GM03348 (cell line): ENCODE results near the gene WNT5A.
A peak's percentile ranks its signal among the peaks of the same experiment; 100 is the strongest.

Source experiments
- DNase-seq: peaks from one replicate; pipeline ENCODE4 v3.0.0; 2012; ENCODE audit warnings: low spot score

Gene WNT5A

DNA sequence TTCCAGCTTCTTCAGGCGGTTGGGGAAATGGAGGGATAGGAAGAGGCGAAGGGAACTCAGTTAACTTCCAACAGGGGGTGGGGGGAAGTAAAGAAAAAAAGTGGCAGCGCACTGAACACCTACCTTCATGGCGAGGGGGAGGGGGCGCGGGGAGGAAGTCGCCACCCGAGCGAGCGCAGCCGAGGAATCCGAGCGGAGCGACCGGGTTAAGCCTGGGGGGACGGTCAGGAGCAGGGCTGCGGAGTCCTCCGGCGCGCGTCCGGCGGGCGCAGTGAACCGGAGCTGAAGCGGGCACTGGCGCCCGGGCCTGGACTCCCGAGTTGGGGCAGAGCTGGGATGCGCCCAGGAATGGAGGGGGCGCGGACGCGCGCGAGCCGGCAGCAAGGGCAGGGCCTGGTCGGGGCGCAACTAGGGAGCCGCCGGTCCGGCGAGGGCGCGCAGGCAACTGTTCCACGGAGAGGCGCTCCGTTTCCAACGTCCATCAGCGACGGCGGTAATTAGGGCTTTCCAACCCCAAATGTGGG lies at the start of gene WNT5A:
WNT5A (minus strand) TSS at position 450 of the 524 bp plus-strand sequence; CDS start at position 129, 321 bp downstream.
- DNase-seq: peak; percentile 66

DNA sequence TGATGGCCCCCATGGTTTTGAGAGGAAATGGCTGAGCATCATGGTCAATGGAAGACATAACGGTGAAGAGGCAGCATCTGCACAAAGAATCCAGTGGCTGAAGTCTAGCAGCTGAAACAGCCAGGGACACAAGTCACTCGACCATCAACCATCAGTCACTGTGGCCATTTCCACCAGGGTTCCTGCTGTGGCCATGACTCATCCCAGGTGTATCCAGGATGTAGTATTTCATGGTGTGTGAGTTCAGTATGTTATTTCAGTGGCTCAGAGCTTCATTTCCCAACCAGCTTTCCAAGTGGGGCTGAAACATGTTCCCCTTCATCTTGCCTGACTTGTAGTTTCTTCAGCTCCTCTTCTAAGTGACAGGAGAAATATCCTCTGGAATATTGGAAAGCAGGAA lies 47.8 kb upstream of the WNT5A start:
- DNase-seq: no peak

DNA sequence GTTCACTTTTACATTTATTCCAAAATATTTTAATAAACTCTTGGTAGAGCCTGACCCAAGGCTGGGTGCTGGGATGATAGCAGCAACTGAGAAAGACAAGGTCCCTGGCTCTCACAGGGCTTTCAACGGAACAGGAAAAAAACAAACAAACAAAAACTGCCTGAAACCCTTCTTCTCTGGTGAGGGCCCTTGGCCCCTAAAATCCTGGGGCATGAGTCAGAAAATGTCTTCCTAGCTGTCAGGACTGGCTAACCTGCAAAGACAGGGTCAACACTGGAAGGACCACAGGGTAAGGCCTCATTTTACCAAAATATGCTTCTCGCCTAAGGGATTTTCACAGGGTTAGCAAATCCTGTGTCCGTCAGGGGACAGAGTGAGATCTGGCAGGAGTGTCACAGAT lies 45.7 kb upstream of the WNT5A start:
- DNase-seq: no peak

DNA sequence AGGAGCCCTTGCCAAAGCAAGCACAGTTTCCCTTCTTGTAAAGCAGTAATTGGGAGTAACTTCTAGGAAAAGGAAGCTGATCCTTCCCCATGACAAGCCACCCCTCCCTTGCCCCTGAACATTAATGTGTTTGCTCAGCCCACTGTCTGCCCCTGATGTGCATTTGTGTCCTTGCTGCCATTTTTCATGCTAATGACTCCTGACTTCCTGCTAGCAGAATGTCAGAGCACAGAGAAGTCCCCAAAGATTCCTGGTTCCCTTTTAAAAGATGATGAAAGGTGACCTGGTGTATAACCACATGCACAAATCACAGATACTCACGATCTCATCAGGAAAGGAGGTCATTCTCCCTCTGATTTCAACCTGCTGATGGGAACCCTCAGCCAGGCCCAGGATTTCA lies 44.2 kb upstream of the WNT5A start:
- DNase-seq: no peak

DNA sequence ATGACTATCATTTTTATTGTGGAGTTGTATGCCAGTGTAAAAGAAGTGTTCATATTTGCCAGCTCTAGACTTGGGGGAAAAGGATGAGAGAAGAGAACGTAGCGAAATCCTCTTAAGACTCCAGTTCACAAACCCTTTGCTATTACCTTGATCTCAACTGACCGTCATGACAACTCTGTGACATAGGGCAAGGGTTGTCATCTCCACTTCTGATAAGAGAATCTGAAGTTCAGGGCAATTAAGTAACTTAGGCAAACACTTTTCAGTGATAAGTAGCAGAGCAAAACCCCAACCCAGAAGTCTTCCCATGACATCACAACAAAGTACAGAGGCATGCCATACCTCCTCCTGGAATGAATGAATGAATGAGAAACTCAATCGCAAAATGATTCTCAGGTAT lies 40.3 kb upstream of the WNT5A start:
- no peak for DNase-seq

DNA sequence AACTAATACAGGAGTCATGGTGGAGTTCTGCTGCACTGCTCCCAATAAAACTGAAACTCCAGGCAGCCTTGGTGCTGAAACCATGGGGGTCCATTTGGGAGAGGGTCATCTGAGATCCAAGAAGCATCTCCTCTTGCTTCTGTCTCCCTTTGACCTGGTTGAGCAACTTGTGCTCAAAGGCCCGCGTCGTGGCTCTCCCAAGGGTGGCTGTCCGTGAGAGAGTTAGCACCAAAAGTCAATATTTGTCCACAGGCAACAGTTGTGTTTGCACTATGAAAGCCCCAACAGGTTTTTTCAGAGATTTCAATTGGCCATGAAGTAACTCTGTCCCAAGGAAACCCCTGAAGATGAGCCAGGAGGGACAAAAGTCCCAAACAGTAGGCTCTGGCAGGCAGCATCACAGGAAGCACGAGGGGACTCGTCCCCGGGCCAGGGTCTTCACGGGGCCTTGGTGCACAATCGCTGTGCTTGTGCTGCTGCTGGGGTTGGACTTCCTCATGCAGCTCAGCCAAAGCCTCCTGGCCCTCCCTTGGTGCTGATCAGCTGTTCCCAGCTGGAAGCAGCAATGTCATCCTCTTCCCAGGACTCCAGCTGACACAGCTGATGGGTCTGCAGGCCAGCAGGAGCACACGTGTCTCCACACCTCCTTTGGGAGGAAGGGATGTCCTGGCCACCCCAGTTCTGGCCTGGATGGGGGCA lies 39.4 kb upstream of the WNT5A start:
- DNase-seq: no peak

DNA sequence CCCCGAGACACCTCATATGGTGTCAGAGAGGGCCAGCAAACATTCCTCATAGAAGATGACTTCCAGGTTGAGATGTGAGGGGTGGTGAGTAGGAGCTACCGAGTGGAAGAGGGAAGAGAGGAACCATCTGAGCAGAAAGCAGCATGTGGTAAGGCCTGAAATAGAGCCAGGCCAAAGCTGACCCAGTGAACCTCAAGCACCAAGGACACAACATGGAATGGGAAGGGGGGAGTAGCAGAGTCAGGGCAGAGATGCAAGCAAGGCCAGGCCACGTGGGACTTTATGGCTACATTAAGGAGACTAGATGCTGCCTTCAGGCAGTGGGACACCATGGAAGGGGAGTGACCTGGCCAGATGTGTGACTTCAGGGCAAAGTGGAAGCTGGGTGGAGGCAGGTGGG lies 38.3 kb upstream of the WNT5A start:
- no peak for DNase-seq

DNA sequence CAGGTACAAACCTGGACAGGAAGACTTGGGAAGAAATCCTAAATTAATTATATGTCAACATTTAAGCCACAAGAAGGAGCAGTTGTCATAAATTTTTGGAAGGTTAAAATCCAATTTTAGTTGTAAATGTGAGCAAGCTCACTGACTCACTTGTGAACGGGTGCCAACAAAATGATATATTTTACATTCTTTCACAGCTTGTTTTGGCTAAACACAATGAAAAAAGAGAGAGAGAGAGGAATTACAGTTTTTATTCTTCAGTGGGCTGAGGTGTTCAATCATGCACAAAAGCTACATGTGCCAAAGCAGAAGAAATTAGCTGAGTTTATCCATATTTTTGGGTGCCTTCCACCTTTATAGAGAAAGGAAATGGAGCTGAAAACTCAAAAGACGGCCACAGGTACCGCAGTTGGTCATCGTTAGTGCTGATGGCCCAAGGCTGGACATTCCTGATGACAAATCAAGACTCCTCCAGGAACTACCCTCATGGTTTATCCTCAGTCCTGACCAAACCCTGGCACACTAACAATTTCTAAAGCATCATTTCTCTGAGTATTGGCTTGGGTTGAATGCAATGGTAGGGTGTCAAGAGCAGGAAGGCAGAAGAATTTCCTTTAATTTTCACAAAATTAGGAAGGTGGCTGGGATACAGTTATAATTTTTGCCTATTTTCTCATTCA lies 37.6 kb upstream of the WNT5A start:
- peak; percentile 69 for DNase-seq

DNA sequence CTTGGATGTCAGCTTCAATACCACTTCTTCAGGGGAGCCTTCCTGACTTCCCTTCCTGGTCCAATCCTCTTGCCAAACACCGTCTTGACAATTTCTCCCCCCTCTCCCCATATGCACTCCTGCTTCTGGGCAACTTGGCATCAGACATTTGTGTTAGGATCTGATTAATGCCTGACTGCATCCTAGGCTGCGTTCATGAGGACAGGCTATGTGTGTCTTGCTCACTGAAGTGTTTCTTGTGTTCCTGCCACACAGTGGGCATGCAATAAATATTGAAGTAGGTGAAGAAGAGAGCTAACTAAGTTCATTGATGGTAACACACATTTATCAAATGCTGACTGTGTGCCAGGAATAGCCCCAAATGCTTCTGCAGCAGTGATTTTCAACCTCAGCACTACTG lies 36.4 kb upstream of the WNT5A start:
- DNase-seq: no peak

DNA sequence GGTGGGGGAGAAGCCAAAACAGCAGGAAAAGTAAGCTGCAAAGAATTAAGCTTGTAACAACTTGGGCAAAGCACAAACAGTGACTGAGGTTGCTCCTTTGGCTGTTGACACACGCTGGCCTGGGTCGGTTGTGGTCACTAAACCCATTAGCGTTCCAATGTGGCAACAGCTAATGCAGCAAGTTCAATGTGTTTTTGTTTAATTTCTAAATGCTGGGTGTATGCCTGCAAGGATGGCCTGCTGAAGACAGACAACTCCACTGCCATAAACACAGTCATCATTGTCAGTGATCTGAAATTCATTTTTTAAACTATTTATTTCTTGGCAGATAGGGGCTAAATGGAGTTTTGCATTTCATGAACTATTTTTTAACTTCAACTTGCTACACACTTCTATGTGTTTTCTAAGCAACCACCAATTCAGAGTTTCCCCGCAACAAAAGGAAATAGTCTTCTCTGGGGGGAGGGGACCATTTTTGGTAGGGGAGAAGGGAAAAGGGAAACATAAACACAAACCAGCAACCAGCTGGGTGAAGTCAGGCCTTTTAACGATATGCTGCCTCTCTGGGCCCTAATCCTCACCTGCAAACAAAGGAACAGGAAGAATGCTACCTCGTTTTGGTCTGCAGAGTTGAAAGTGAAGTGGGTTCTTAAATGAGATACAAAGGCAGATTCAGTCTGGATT lies 34.8 kb upstream of the WNT5A start:
- peak; percentile 85 for DNase-seq

DNA sequence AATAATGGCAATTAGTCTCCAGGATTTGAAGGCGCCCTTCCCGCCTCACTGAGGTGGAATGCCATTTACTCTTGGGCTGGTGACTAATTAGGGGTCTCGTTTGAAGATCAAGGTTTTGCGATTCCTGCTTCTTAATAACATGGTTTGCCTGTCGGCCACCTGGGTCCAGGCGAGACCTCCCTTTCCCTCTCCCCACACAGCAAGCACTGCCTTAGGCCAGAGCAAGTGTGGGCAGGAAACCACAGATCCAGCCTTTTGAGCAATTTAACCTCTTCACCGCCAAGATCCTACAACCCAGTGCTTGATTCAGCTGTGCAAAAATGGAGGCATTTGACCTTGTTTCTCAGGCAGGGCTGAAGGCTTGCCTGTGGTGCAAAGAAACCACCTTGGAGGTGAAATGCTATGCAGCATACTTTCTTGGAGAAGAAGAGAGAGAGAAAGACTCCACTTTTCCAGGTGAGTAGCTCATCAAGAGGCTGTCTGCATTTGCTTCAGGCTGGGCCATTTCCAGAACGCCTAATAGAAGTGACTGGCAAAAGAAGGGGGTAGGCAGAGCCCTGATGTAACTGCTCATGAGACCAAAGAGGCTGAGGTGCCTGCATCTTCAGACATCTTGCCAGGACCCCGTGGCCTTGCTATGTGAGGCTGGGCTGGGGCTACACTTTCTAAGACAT lies 34.1 kb upstream of the WNT5A start:
- DNase-seq: no peak

DNA sequence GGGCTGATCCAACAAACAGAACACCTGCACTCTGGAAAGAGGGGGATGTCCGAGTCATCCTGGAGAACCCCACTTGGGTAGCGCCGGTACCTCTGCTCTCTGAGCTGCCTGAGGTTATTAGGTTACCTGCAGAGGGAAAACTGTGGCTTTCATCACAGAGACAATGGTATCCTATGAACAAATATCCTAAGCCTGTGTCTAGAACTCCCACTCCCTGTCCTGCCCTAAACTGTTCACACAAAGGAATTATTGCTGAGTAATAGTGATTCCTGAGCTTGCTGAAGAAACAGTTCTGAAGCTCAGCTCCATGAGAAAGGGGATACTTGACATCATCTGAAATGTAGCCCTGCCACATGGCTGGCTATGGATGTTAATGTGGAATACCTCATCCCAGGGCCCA lies 31.9 kb upstream of the WNT5A start:
- DNase-seq: peak; percentile 51

DNA sequence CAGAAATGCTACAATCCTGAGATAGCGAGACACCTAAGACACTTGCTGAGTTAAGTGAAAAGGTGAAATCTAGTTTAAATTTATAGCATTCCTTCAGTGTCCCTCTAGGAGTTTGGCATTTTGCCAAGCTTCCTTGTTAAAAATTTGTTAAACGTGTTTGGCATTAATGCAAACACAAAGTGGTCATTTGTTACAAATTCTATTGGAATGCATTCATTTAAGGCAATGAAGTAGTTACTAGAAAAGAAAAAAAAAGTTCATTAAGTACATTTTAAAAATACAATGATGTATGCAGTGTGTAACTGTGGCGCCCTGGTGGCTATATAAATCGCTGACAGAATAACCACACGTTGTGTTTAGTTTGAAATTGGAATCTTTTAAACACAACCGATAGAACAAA lies 31.3 kb upstream of the WNT5A start:
- DNase-seq: no peak

DNA sequence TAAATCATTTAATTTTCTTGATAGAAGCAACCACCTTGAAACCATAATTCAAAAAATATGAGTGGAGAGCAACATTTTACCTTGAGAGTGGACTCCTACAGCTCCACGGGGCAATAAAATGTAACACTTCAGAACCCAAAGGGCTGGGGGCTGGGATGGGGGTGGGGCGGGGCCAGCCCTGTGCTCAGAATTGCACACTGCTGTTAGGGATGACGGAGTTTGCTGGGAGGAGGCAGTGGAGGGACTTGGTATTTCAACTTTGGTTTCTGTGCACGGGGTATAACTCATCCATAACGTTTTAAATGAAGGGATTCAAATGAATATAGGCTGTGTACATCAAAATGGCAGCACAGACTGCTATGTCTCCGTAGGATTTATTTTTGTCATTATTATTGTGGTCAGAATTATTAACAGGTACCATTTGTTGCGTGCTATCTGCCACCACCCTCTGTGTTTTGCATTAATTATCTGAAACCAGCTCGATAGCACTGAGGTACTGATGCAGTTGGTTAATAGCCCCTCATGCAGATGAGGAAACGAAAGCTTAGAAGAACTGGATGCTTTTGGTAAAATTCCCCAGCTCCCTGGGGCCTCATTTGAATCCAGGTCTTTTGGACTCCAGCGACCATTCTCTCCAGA lies 29.4 kb upstream of the WNT5A start:
- DNase-seq: no peak

DNA sequence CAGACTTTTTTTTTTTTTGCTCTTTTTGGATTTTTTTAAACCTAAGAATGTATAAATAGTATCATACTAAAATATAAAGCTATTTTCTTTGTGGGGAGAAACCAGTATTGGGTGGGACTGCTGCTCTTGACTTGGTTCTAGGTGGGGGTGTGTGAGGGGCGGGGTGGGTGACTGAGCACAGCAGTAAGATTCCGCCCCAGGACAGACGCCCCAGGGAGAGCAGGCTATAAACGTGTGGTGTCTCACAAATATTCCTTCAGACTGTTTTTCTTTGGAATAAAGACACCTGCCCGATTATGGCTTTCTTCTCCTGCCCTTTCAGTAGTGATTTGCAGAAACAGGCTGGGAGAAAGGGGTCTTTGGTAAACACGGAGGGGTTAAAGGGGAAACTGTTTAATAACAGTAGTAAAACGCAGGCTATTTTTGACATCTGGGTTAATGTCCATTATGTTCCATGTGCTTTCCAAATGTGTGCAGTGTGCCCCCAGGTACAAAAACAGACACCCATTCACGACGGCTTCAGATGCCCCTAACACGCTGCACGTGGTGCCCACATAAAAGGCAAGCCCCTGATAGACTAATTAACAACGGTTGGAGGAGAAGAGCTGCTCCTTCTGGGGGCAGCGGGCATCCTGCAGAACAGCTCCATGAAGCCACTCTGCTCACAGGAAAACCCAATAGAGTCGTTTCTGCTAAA lies 28.6 kb upstream of the WNT5A start:
- no peak for DNase-seq

DNA sequence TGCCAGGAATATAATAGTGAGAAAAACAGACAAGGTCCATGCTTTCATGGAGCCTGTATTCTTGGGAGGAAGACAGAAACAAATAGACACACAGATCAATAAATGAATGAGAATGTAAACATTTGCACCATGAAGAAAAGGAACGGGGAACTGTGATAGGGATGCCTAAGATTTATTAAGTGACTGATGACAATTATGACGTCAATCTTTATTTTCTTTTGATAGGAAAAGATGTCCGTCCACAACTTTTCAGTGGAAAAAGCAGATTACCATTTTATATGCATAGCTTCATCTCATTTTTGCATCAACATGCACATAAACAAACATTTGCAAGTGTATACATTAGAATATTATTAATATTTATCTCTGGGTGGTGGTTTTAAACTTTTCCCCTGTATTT lies 27.9 kb upstream of the WNT5A start:
- DNase-seq: no peak

DNA sequence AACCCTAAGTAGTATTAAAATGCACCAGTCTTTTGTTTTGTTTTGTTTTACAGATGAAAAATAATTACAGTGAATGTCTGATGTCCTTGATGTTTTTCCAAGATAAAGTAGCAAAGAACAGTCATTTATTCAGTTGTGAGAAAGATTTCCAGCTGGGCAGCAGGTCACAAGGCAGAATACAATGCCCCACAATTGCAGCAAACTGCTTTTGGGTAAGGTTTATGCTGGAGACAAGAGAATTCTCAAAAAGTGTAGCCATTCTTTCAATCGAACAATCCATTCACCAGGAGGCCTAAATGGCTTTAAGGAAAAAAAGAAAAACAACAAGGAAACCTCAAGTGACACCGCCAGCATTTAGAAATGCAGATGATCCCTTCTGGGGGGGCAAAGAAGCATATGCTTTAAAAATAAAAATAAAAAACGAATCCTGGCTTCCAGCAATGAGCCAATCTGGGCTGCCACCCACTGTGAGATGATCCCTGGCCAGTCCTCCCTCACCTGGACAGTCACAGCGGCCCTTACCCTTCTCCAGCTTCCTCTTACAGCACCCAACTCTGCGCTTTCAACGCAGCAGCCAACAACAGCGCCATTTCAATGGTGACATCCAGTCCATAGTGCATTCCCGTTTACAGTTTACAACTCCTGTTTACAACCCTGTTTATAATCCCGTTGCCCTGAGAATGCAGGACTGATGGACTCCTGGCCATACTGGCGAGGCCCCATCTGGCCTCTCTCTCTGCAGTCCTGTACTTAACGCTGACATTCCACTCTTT lies 25.7 kb upstream of the WNT5A start:
- no peak for DNase-seq

DNA sequence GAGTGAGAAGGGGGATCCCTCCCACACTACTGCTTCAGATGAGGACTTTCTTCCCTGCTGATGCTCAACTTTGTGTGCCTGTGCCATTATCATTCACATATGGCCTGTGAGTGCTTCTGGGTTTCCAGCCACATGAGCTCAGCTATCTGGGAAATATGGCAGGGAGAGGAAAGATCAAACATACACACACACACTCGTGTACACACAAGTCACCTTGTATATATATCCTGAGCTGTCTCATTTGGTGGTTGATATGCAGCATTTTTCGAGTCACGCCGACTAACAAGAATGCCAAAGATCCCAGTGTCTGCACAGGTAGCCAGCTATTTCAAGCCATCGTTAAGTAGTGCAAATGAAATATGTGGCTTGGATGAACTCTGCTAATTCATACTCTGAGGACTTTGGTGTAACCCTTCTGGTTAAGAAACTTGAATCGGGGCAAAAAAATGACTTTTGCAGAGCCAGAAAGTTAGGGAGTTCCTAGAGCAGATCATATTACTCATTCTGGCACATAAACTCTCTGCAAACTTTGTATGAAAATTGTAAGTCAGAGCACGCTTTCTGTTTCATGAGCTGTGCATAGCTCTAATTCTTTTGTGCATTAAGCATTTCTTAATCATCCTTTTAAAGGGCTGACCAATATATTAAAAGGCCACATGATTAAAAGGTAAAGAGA lies 24.9 kb upstream of the WNT5A start:
- peak; percentile 71 for DNase-seq

DNA sequence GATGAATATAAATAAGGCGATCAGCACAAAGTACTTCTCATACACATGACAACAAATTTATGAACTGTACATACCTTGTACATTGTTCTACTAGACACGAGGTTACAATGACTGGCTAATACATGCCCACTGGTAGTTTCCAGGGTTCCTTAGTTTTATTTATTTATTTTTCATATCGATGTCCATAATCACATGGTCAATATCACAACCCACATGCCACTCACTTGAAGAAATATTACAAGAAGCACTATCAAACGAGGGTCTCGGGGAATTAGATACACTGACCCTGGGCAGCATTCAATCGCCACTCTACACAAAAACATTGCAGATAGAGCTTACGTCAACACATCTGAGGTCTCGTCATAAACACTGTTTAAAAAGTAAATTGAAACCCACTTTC lies 21.2 kb upstream of the WNT5A start:
- DNase-seq: no peak

DNA sequence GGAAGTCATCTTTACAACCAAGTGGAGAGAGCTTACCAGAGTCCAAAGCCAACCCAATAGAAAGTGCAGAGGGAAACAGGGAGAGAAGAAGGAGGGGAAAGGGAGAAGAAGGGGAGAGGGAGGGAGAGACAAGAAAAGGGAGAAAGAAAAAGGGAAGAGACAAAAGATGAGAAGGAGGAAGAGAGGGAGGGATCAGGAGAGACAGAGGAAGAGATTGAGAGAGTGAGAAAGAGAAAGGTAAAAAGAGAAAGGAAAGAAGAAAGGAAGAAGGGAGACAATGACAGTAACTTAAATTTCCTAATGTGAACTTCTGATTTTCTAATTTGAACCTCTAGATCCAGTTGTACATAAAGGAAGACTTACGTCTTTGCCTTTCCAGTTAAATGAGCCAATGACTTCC lies 20.7 kb upstream of the WNT5A start:
- DNase-seq: no peak
